HG03571 (cell line): Measurements from ENCODE around the gene SLC38A11.

Experiments
- ATAC-seq: cut with Tn5 transposase; IDR thresholded peaks from one replicate; pipeline ENCODE4 v1.9.1; 2021; ENCODE audit not compliant: unreplicated experiment

Gene SLC38A11

GRCh38 chr2:164846276-164846675 lies 109.0 kb downstream of the SLC38A11 start:
- ATAC-seq, result no peak
